Vagina (tissue), 2 donors: Measurements from ENCODE around the gene CRYBG1. TPM values are rescaled to one million over a fixed set of nuclear protein-coding genes. Genes with fewer than 3 reads are reported as not detected.

ENCODE experiments used
- DNase-seq, 2 donors: peaks; one replicate each; pipeline ENCODE4 v3.0.0-alpha.2; 2017; ENCODE audit errors: extremely low spot score in 2 of 2
- H3K27ac ChIP-seq: fragments of 200-600 bp; sonication (generic); one replicate; pipeline ENCODE4 v1.5.1; 2019
- H3K27me3 ChIP-seq: fragments of 200-600 bp; sonication (generic); one replicate; pipeline ENCODE4 v1.5.1; 2019
- H3K36me3 ChIP-seq, 2 donors: fragments of 200-600 bp; sonication (generic); one replicate each; pipeline ENCODE4 v1.5.1; 2017 to 2019
- H3K4me1 ChIP-seq: fragments of 200-600 bp; sonication (generic); one replicate; pipeline ENCODE4 v1.5.1; 2019
- H3K4me3 ChIP-seq, 2 donors: fragments of 200-600 bp; sonication (generic); 1 replicate in 1 of 2; 2 replicates in 1 of 2; pipeline ENCODE4 v1.5.1; 2016 to 2019
- H3K9me3 ChIP-seq: fragments of 200-600 bp; sonication (generic); one replicate; pipeline ENCODE4 v1.5.1; 2019
- CTCF ChIP-seq, 3 experiments: fragments of 450-650 bp in 2 of 3; fragments of 200-600 bp in 1 of 3; sonication (generic) in 1 of 3; IDR thresholded peaks; one replicate each; pipeline ENCODE4 v1.5.1; 2017 to 2019; ENCODE audit warnings: antibody characterized with exemption in 3 of 3, mild to moderate bottlenecking in 2 of 3, moderate library complexity in 2 of 3
- POLR2A ChIP-seq, 2 donors: fragments of 450-650 bp; IDR thresholded peaks; one replicate each; pipeline ENCODE4 v1.6.1; 2017; ENCODE audit warnings: antibody characterized with exemption in 2 of 2, mild to moderate bottlenecking in 2 of 2, moderate library complexity in 2 of 2
- POLR2AphosphoS5 ChIP-seq, 2 donors: sonication (generic); formaldehyde crosslinking; IDR thresholded peaks; one replicate each; pipeline ENCODE4 v1.9.0; 2017; ENCODE audit warnings: antibody characterized with exemption in 2 of 2, mild to moderate bottlenecking in 2 of 2, low read depth in 1 of 2; ENCODE audit not compliant: insufficient read depth in 1 of 2
- intact Hi-C: fragments of 100-400 bp; cut with DNase I; formaldehyde crosslinking; loops from one replicate; pipeline ENCODE4 v1.15.1; 2023
- total RNA-seq: library from RNA; depleted of rRNA; stranded (reverse); fragments of >200 nt; gene quantifications from one replicate; pipeline ENCODE4 v1.2.3, GENCODE V29; 2016

The CRYBG1 gene
- total RNA-seq, 1 donor from 2014 or later, result 46.7 TPM

DNA sequence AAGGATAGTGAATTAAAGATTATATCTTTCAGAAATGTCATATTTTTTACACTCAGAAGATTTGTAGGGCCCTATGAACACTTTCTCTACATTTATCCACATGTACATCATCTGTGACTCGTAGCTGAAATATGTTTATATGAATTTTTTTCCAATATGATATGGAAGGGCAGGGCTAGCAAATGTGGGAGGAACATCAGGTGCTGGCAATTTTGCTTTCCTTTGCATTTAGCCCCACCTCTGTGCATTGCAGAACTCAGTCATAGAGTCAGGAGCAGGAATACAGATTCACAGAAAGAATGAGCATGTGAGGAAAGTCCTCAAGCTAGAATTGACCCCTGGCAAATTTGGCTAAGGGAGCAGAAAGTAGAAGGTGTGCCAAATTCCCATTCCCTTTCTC, 129.9 kb downstream of the CRYBG1 start:
- Histone ChIP-seq H3K4me1 (no peaks in the 10 kb centered on the region), H3K27ac (no peak overlapping the region), H3K9me3 (no peaks in the 10 kb centered on the region), H3K27me3 (no peaks in the 10 kb centered on the region), H3K36me3 (no peaks in the 10 kb centered on the region), H3K4me3 (no peak overlapping the region)
- TF ChIP-seq POLR2AphosphoS5 (IDR thresholded peaks at IDR 0.05; ENCODE audit: insufficient read depth in 1 of 2, low read depth in 1 of 2) (no peak), POLR2A (IDR thresholded peaks at IDR 0.05) (no peak), CTCF (IDR thresholded peaks at IDR 0.05) (no peak)
- DNase-seq, result no peak
- intact Hi-C loops, result no loop called here

GRCh38 chr6:106490974-106491373, 130.5 kb downstream of the CRYBG1 start:
- no peak for DNase-seq
- Histone ChIP-seq H3K9me3 (no peaks in the 10 kb centered on the region), H3K4me1 (no peaks in the 10 kb centered on the region), H3K27me3 (no peaks in the 10 kb centered on the region), H3K36me3 (no peaks in the 10 kb centered on the region), H3K4me3 (no peak overlapping the region), H3K27ac (no peak overlapping the region)
- TF ChIP-seq POLR2A (IDR thresholded peaks at IDR 0.05) (no peak), POLR2AphosphoS5 (IDR thresholded peaks at IDR 0.05; ENCODE audit: insufficient read depth in 1 of 2, low read depth in 1 of 2) (no peak), CTCF (IDR thresholded peaks at IDR 0.05) (no peak)
- intact Hi-C loops, result no loop called here

DNA sequence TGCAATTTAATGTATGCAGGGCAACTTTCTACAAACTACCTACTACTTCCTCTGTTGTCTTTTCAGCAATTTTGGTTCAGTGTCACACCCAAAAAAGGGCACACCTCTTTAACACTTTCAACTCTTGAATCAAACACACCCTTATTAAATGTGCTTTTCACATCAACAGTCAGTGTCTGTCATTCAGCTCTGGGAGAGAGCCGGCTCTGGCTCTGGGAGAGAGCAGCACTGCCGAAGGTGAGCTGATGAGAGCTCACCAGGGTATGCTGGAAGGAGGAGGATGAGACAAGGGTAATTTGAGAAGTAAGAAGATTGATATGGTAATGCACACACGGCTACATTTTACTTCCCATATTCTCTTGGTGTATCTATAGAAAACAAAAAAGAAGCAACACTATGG, 134.5 kb downstream of the CRYBG1 start:
- intact Hi-C loops, result no loop called here
- peak overlapping the region in 1 of 2 donors; percentile 16 for H3K4me3 ChIP-seq

DNA sequence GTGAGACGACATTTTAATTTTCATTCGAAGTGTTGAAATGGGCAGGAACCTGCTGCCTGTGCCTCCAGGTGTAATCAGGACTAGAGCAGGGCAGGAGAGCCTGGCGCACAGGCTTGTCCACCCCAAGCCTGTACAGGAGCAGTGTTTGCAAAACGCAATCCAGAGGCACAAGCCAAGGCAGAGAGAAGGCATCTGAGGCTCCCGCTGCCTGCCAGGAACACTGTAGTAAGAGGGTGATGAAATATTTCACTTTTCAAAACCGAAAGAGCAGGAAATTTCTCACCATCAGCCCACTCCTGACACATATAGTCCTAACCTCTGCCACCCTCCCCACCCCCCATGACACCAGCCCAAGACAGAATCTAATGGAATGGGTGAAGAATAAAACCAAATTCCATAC, 136.3 kb downstream of the CRYBG1 start:
- no peaks in the 10 kb centered on the region for H3K9me3 ChIP-seq
- no peaks in the 10 kb centered on the region for H3K36me3 ChIP-seq
- no peak overlapping the region for H3K4me3 ChIP-seq
- no peak for TF ChIP-seq POLR2AphosphoS5 (IDR thresholded peaks at IDR 0.05; ENCODE audit: insufficient read depth in 1 of 2, low read depth in 1 of 2)
- TF ChIP-seq POLR2A (IDR thresholded peaks at IDR 0.05), result no peak
- TF ChIP-seq CTCF (IDR thresholded peaks at IDR 0.05), result no peak
- DNase-seq, result no peak
- no peak overlapping the region for H3K27ac ChIP-seq
- intact Hi-C loops, result no loop called here
- no peaks in the 10 kb centered on the region for H3K27me3 ChIP-seq
- no peaks in the 10 kb centered on the region for H3K4me1 ChIP-seq

More for the DNA sequence above, 134.5 kb downstream of the CRYBG1 start:
- no peak for DNase-seq
- Histone ChIP-seq H3K9me3 (no peaks in the 10 kb centered on the region), H3K27me3 (no peaks in the 10 kb centered on the region), H3K27ac (no peak overlapping the region), H3K36me3 (no peaks in the 10 kb centered on the region), H3K4me1 (no peaks in the 10 kb centered on the region)
- TF ChIP-seq CTCF (IDR thresholded peaks at IDR 0.05) (no peak), POLR2A (IDR thresholded peaks at IDR 0.05) (no peak)

DNA sequence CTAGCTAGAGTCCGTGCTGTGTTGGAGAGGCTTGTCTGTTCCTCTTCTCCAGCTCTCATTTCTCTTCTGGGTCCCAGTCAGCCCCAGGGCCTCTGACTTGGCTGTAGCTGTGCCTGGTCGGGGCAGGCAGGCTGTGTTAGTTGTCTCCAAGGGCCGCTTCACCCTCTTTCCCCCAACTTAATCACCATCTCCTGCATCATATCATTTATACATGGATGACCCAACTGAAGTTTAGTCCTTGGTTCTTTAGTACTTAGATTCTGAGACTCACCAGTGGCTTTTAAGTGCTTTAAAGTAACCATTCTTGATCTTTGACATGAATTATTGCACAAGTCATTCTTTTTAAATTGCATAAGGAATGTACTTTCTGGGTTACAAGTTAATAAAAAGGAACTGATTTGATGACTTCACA, 141.4 kb downstream of the CRYBG1 start:
- TF ChIP-seq POLR2AphosphoS5 (IDR thresholded peaks at IDR 0.05; ENCODE audit: insufficient read depth in 1 of 2, low read depth in 1 of 2), result no peak
- no peak for TF ChIP-seq POLR2A (IDR thresholded peaks at IDR 0.05)
- TF ChIP-seq CTCF (IDR thresholded peaks at IDR 0.05), result no peak
- no peaks in the 10 kb centered on the region for H3K4me1 ChIP-seq
- intact Hi-C loops, result no loop called here

More for the DNA sequence above, 141.4 kb downstream of the CRYBG1 start:
- no peaks in the 10 kb centered on the region for H3K9me3 ChIP-seq
- H3K27me3 ChIP-seq, result no peaks in the 10 kb centered on the region
- no peak for DNase-seq
- peak overlapping the region; percentile 11 for H3K27ac ChIP-seq
- no peak overlapping the region for H3K4me3 ChIP-seq
- no peaks in the 10 kb centered on the region for H3K36me3 ChIP-seq
